ENCODE measurements around the gene TEAD1.

- no peak for TF ChIP-seq CTCF (IDR thresholded peaks at IDR 0.05)
- TF ChIP-seq POLR2AphosphoS5 (IDR thresholded peaks at IDR 0.05), result no peak
- no peak for TF ChIP-seq POLR2A (IDR thresholded peaks at IDR 0.05)
Observed at GRCh38 chr11:12991426-12991825, 317.2 kb downstream of the TEAD1 start.
